Measurements from ENCODE around the gene C12orf43.

- TF ChIP-seq ZNF274 (IDR thresholded peaks at IDR 0.05; ENCODE audit: low read depth, low read length) = no peak
- no peak for TF ChIP-seq YY1 (IDR thresholded peaks at IDR 0.05; ENCODE audit: insufficient read depth, insufficient read length)
- TF ChIP-seq SUZ12 (IDR thresholded peaks at IDR 0.05; ENCODE audit: extremely low read depth, insufficient read depth, insufficient read length) = no peak
Observed at GRCh38 chr12:121005346-121005815, 10.9 kb downstream of the C12orf43 start.

All from NT2/D1 (cell line).